ENCODE measurements around the gene KAT8.
"Not testable (repeated sequence)": the region's sequence is repeated elsewhere in the genome, so short reads cannot be mapped to it uniquely, and the experiment has no call there.

KAT8 gene

DNA sequence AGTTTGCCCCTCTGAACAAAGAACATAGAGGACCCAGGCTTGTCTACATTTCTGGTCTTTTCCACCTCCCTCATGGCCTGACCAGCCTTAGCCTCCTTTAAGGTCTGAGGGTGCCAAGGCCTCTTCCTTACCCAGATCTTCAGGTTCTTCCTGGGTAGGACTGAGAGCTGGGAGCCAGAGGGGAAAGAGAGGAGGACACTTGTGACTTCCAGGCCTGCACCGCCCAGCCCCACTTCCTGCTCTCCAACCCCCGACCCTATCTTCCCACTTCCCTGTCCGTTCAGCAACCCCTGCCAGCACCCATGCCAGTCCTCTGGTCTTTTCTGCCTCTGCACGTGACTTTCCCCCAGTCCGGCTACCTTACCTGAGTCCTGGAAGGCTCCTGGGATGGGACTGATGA, 31.9 kb downstream of the KAT8 start:
- no peak for DNase-seq

DNA sequence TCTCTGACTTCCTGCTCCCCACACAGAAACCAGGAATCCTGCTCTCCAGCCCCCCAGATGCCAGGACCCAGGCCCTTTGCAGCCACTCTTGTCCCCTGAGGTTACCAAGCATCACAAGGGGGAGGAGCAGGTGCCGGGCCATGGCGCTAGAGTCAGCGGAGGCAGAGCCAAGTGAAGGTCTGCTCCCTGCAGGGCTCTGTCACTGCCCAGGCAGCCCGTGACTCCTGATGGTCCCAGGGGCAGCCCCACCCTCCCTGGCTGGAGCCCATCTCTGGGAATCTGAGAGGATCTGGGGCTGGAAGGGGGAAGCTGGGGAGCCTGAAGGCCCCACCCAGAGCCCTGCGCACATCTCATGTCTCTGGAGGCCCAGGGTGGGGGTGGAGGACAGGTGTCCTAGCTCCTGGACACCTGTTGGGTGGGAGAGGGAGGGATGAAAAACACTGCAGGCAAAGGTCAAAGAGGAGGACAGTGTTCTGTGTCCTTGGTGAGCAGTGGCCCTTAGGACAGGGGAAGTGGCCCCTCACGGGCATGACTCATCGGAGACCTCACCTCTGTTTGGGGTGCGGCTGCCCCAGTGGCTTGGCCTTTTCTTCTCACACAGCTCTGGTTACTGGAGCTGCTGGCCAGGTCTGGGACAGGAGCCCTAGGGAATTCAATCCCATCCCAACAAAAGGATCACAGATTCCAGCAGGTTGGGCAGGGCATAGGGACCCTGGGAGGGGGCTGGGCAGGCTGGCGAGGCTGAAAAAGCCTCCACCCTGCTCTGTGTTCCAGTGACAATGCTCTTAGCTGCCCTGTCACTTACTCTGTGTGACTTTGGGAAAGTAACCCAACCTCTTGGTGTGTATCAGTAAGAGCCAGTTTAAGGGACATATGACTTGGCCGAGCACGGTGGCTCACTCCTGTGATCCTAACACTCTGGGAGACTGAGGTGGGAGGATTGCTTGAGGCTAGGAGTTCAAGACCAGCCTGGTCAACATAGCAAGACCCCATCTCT, 32.7 kb downstream of the KAT8 start, which contains the start of gene PRSS36:
TSS of gene PRSS36 (minus strand) at position 173 of the 997 bp plus-strand sequence. CDS start at position 142, 31 bp downstream.
- DNase-seq, result no peak

DNA sequence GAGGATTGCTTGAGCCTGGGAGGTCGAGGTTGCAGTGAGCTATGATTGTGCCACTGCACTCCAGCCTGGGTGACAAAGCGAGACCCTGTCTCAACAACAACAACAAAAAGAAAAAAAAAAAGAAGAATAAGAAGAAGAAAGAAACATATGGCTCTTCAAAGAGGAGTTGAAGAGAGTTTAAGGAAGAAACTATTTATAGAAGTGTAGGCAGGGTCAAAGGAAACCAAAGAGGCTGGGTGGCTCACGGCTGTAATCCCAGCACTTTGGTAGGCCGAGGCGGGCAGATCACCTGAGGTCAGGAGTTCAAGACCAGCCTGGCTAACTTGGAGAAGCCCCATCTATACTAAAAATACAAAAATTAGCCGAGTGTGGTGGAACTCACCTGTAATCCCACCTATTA, 33.5 kb downstream of the KAT8 start:
- DNase-seq, result not testable (repeated sequence)

- no peak for DNase-seq
These were observed 39.7 kb downstream of the KAT8 start for GRCh38 chr16:31157136-31157535.

GRCh38 chr16:31167315-31167714, 49.9 kb downstream of the KAT8 start:
- no peak for DNase-seq

DNA sequence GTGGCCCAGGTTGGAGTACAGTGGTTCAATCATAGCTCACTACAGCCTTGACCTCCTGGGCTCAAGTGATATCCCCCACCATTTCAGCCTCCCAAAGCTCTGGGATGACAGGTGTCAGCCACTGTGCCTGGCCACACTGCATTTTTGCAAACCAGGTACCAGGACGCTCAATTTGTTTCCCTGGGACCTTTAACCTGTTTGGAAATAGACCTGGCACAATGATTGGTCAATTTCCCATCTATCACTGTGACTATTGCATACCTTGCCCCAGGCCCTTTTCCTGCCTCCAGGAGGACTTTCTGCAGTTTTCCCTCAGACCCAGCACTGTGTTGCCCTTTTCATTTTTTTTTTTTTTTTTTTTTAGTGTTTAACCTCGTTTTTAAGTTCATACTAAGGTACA, 51.4 kb downstream of the KAT8 start:
- DNase-seq, result no peak

- not testable (repeated sequence) for DNase-seq
These were observed 52.6 kb downstream of the KAT8 start for GRCh38 chr16:31170048-31170447.

DNA sequence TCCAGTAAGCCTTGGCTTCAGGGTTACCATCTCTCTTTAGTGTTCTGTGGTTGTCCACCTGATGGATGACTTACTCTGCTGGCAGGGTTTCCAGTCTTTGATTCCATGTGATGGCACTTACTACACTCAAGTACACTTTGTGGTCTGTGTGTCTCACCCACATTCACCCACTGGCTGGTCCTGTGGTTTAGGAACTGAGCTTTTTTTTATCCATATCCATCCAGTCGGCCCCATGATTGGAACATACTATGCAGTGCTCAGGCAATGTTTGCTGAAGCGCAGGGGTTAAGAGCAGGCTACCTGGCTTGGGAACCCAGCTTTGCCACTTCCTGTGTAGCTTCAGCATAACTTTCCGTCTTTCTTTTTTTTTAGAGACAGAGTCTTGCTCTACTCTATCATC, 59.7 kb downstream of the KAT8 start:
- no peak for DNase-seq

- no peak for DNase-seq
These were observed 61.8 kb downstream of the KAT8 start for GRCh38 chr16:31179219-31179746.

GRCh38 chr16:31179747-31180459, 62.4 kb downstream of the KAT8 start, which contains the start of gene FUS:
Gene FUS (plus strand): TSS chr16:31180139. CDS start chr16:31180215, 76 bp downstream.
- DNase-seq, result peak; percentile 80 to 98 (median 93)
